AG04450 (cell line): ENCODE data around the gene ENOX1. TPM values are rescaled to one million over a fixed set of nuclear protein-coding genes. Genes with fewer than 3 reads are reported as not detected.

Experiments
- CTCF ChIA-PET: fragments of 300-600, 350-600 bp; formaldehyde crosslinking; extraction: SDS; loops from one replicate; lab custom pipeline; 2022; ENCODE audit warnings: antibody characterized with exemption, inconsistent platforms; lab: Charles Lee
- POLR2A ChIA-PET: fragments of 350-600 bp; formaldehyde crosslinking; extraction: SDS; loops from one replicate; lab custom pipeline; 2021; ENCODE audit warnings: antibody characterized with exemption, inconsistent platforms; lab: Yijun Ruan, JAX
- DNase-seq: peaks from one replicate; pipeline ENCODE4 v3.0.0-alpha.2; 2011; ENCODE audit warnings: low read depth, low spot score
- H3K27ac ChIP-seq: one replicate; pipeline ENCODE4 v1.5.1; 2012; ENCODE audit warnings: low read depth, low read length, control low read depth
- H3K27me3 ChIP-seq: one replicate; pipeline ENCODE4 v1.6.0; 2012; ENCODE audit warnings: low read length; ENCODE audit not compliant: control insufficient read depth, insufficient read depth
- H3K4me3 ChIP-seq: 2 replicates; pipeline ENCODE4 v1.5.1; 2011; ENCODE audit warnings: mild to moderate bottlenecking, low read depth, low read length, control low read depth
- H3K9me3 ChIP-seq: 2 replicates; pipeline ENCODE4 v1.5.1; 2012; ENCODE audit warnings: low read length; ENCODE audit not compliant: control insufficient read depth, insufficient read depth
- CTCF ChIP-seq: IDR thresholded peaks from 2 replicates; pipeline ENCODE4 v1.5.1; 2011; ENCODE audit warnings: low read depth, low read length, control low read depth, inconsistent platforms
- polyA plus RNA-seq: library from polyadenylated mRNA; depleted of rRNA; stranded (reverse); fragments of >200 nt; gene quantifications from 2 replicates; pipeline ENCODE4 v1.2.3, GENCODE V29; 2011

ENOX1 gene
- polyA plus RNA-seq, 1 experiment = 3.9 TPM

DNA sequence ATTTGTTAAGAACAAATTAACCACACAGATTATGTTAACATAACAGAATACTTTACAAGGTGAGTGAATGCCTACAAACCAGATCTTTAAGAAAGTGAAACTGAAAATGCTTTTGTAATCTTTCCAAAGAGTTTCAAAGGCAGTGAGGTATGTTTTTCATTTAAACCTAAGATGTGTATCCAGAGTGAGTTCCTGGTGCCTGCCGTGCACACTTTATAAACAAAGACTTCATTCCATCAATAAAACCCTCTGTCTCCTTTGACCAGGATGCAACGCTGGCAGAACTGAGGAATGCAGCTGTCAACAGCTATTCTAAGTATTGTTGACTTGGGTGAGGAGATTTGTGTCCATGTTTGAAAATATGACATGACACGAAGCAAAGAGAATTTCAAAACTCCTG, 418.8 kb downstream of the ENOX1 start:
- no peak for TF ChIP-seq CTCF

GRCh38 chr13:43365039-43365344, 421.8 kb downstream of the ENOX1 start:
- Histone ChIP-seq H3K27ac (peak overlapping the region; percentile 80), H3K4me3 (no peak overlapping the region), H3K27me3 (no peaks in the 10 kb centered on the region), H3K9me3 (no peaks in the 10 kb centered on the region)
- no peak for TF ChIP-seq CTCF
- ChIA-PET POLR2A (no interaction called here), CTCF (no interaction called here)
- no peak for DNase-seq

More for the DNA sequence above, 418.8 kb downstream of the ENOX1 start:
- H3K9me3 ChIP-seq = no peaks in the 10 kb centered on the region
- ChIA-PET CTCF (interaction anchor here (1.0 kb wide), 1 partner anchor 61 kb away, joined by 3 read pairs; no protein-coding TSS in a partner anchor), POLR2A (interaction anchor here (1.0 kb wide), 1 partner anchor 148 kb away, joined by 3 read pairs; no protein-coding TSS in a partner anchor)
- H3K27me3 ChIP-seq = no peaks in the 10 kb centered on the region
- peak overlapping the region; percentile 30 for H3K4me3 ChIP-seq
- H3K27ac ChIP-seq = no peak overlapping the region
- DNase-seq = no peak

- peak; percentile 29 for DNase-seq
- ChIA-PET POLR2A (interaction anchor here (0.5 kb wide), 1 partner anchor 882 kb away, joined by 3 read pairs; no protein-coding TSS in a partner anchor), CTCF (no interaction called here)
- H3K27me3 ChIP-seq = no peaks in the 10 kb centered on the region
- peak overlapping the region; percentile 31 for H3K4me3 ChIP-seq
- H3K9me3 ChIP-seq = no peaks in the 10 kb centered on the region
- peak overlapping the region; percentile 80 for H3K27ac ChIP-seq
- no peak for TF ChIP-seq CTCF
Measured at GRCh38 chr13:43364210-43365038, 422.3 kb downstream of the ENOX1 start.

GRCh38 chr13:43363156-43363953, 423.4 kb downstream of the ENOX1 start:
- peak; percentile 16 for DNase-seq
- no peaks in the 10 kb centered on the region for H3K27me3 ChIP-seq
- H3K4me3 ChIP-seq = no peak overlapping the region
- ChIA-PET POLR2A (interaction anchor here (0.5 kb wide), 1 partner anchor 883 kb away, joined by 3 read pairs; no protein-coding TSS in a partner anchor), CTCF (no interaction called here)
- H3K27ac ChIP-seq = no peak overlapping the region
- no peak for TF ChIP-seq CTCF
- no peaks in the 10 kb centered on the region for H3K9me3 ChIP-seq
